Kidney (tissue), 14 donors: ENCODE results near the gene AUTS2. TPM values are rescaled to one million over a fixed set of nuclear protein-coding genes. Genes with fewer than 3 reads are reported as not detected.

Experiments
- DNase-seq, 5 donors: peaks; one replicate each; pipeline ENCODE4 v3.0.0-alpha.2; 2013 to 2020
- FAIRE-seq: peaks from 2 replicates; lab custom pipeline; 2012; peaks lifted over from hg19 to GRCh38; lab: Jason Lieb, UNC
- H3K27ac ChIP-seq, 2 donors: one replicate each; pipeline ENCODE4 v1.7.0; 2013; ENCODE audit warnings: low read depth in 2 of 2, low read length in 2 of 2, inconsistent platforms in 1 of 2
- H3K27me3 ChIP-seq: one replicate; pipeline ENCODE4 v1.7.1; 2013; ENCODE audit warnings: low read length, inconsistent platforms; ENCODE audit not compliant: control insufficient read depth, insufficient read depth
- H3K36me3 ChIP-seq, 3 donors: one replicate each; pipeline versions ENCODE4 v1.7.0 to v1.7.1; 2013; ENCODE audit warnings: low read length in 3 of 3, control low read depth in 1 of 3, inconsistent platforms in 1 of 3; ENCODE audit not compliant: insufficient read depth in 3 of 3, control insufficient read depth in 2 of 3
- H3K4me1 ChIP-seq, 3 donors: one replicate each; pipeline versions ENCODE4 v1.7.0 to v1.7.1; 2013; ENCODE audit warnings: low read length in 3 of 3, inconsistent platforms in 1 of 3, low read depth in 1 of 3; ENCODE audit not compliant: control insufficient read depth in 2 of 3, insufficient read depth in 2 of 3
- H3K4me3 ChIP-seq, 3 donors: one replicate each; pipeline versions ENCODE4 v1.7.0 to v1.8.1; 2013; ENCODE audit warnings: low read length in 3 of 3, control low read depth in 1 of 3, inconsistent platforms in 1 of 3
- H3K9ac ChIP-seq, 3 donors: one replicate each; pipeline versions ENCODE4 v1.7.0 to v1.7.1; 2013; ENCODE audit warnings: low read length in 3 of 3, control low read depth in 1 of 3, inconsistent platforms in 1 of 3
- H3K9me3 ChIP-seq, 3 donors: one replicate each; pipeline versions ENCODE4 v1.7.0 to v1.7.1; 2013; ENCODE audit warnings: low read length in 3 of 3, control low read depth in 1 of 3, inconsistent platforms in 1 of 3; ENCODE audit not compliant: control insufficient read depth in 2 of 3, insufficient read depth in 1 of 3
- intact Hi-C: fragments of 100-400 bp; cut with DNase I; formaldehyde crosslinking; loops from one replicate; pipeline ENCODE4 v1.11.1; 2022
- polyA plus RNA-seq: library from polyadenylated mRNA; stranded (reverse); fragments of 350-450 nt; fragmentation: Illumina TruSeq; extraction: RNeasy Lipid Tissue Mini Kit (QIAGEN cat#74804); gene quantifications from one replicate; pipeline ENCODE4 v1.2.3, GENCODE V29; 2014; ENCODE audit warnings: low read depth, low replicate concordance; ENCODE audit not compliant: insufficient read depth
- total RNA-seq: library from RNA; stranded (reverse); fragmentation: NEBNext Ultra II Directional; extraction: Animal tissue kit (Norgen Biotek cat#: 25700); gene quantifications from one replicate; pipeline ENCODE4 v1.2.1, GENCODE V29; 2021
- TF ChIP-seq, protein P1 (sequence below): IDR thresholded peaks from 3 replicates; pipeline ENCODE4 v1.5.1; 2012; ENCODE audit warnings: mild to moderate bottlenecking, moderate library complexity, borderline replicate concordance; ENCODE audit not compliant: insufficient read depth; ENCODE audit errors: extremely low read depth
- donor health status: control.
- donor health status: control.
- donor health status: control.
- donor health status: control.
- donor health status: control.
- donor health status: DM: yes; HTN: yes; CAD: no.
- donor health status: Normal renal cell carcinoma (clear cell type).

Gene AUTS2
- total and polyA plus RNA-seq, 2 donors from 2014 or later, result 5.2 to 33.8 TPM

DNA sequence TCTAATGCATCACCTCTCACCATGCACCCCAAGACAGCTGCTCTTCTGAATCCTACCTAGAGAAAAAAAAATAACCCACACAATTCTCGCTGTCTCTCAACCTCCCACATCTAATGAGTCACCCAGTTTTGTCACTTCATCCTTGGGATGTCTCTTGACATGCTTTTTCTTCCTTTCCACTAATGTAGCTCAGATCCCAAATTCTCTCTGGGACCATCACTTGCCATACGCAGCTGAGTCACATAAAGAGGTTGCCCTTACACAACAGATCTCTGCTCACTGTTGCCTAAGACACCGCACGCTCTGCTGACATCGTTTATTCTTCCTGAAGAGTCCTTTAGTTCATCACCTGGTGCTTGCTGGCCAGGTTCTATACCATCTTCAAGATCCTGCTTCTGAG, 927.7 kb downstream of the AUTS2 start:
- intact Hi-C loops, result no loop called here
- peaks cover 0 to 3% (median 0%) of the 10 kb centered on the region in 3 donors for H3K4me1 ChIP-seq
- TF ChIP-seq, protein P1, sequence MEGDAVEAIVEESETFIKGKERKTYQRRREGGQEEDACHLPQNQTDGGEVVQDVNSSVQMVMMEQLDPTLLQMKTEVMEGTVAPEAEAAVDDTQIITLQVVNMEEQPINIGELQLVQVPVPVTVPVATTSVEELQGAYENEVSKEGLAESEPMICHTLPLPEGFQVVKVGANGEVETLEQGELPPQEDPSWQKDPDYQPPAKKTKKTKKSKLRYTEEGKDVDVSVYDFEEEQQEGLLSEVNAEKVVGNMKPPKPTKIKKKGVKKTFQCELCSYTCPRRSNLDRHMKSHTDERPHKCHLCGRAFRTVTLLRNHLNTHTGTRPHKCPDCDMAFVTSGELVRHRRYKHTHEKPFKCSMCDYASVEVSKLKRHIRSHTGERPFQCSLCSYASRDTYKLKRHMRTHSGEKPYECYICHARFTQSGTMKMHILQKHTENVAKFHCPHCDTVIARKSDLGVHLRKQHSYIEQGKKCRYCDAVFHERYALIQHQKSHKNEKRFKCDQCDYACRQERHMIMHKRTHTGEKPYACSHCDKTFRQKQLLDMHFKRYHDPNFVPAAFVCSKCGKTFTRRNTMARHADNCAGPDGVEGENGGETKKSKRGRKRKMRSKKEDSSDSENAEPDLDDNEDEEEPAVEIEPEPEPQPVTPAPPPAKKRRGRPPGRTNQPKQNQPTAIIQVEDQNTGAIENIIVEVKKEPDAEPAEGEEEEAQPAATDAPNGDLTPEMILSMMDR, result no peak
- H3K27me3 ChIP-seq, result no peaks in the 10 kb centered on the region
- DNase-seq (no peak), FAIRE-seq (no peak)
- no peak overlapping the region for H3K4me3 ChIP-seq
- no peaks in the 10 kb centered on the region for H3K36me3 ChIP-seq
- no peak overlapping the region for H3K27ac ChIP-seq
- H3K9me3 ChIP-seq, result no peaks in the 10 kb centered on the region
- no peak overlapping the region for H3K9ac ChIP-seq

DNA sequence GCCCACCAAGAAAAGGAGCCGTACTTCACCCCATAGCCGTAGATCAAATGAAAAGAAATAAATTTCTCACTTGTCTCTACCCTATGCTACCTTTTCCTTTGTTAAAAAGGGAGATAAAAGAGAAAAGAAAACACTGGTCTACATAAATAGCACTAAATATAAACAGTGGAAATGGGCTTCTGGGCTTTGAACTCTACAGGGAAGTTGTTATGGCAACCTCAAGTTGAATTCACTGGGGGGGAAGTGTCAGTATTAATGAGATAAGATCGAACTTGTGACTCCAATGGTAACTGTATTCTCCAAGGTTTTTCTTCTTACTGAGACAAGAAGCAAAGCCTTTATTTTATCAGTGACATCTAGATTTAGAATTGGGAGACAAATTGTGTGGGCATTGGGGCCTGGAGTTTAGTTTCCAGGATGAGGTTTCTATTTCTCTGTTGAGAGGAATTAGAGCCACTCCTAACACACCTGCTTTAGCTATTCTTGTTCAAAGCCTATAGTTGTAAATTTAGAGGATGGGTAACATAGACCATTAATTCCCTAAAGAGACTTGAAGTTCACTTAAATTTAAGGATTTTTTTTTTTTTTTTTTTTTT, 929.3 kb downstream of the AUTS2 start:
- peak in 3 of 5 donors; percentile 37 to 77 (median 55) for DNase-seq
- no peak for FAIRE-seq
- H3K9me3 ChIP-seq, result no peaks in the 10 kb centered on the region
- H3K4me1 ChIP-seq, result no peaks in the 10 kb centered on the region
- H3K4me3 ChIP-seq, result no peak overlapping the region
- intact Hi-C loops, result no loop called here
- H3K36me3 ChIP-seq, result no peaks in the 10 kb centered on the region
- no peak overlapping the region for H3K27ac ChIP-seq
- TF ChIP-seq, protein P1, result no peak
- H3K9ac ChIP-seq, result no peak overlapping the region
- H3K27me3 ChIP-seq, result no peaks in the 10 kb centered on the region

DNA sequence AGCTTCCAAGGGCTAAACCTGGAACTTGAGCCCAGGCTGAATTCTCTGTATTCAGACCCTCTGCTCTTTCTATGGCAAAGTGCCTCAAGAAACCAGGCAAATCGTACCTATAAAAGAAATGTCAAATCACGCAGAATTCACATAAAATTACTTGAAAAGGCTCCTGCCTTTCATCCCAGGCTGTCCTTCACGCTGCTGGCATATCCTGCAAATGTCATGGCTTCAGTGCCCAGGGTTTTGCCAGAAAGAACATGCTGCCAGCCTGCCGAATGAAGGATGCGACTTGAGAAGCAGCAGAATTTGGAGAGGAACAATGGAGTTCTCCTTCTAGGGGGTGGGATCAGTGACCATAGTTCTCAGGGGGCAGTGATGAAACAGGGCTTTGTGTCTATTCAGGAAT, 931.2 kb downstream of the AUTS2 start:
- Histone ChIP-seq H3K36me3 (no peaks in the 10 kb centered on the region), H3K27ac (no peak overlapping the region), H3K9ac (no peak overlapping the region), H3K9me3 (no peaks in the 10 kb centered on the region), H3K27me3 (no peaks in the 10 kb centered on the region), H3K4me3 (no peak overlapping the region), H3K4me1 (no peaks in the 10 kb centered on the region)
- TF ChIP-seq, protein P1, result no peak
- intact Hi-C loops, result no loop called here
- FAIRE-seq (no peak), DNase-seq (no peak)
